ENCODE measurements around the gene PELI1. TPM values are rescaled to one million over a fixed set of nuclear protein-coding genes. Genes with fewer than 3 reads are reported as not detected.

Gene PELI1
- total and polyA plus RNA-seq, 2 of the 8 experiments (the other 6 are each of a cell fraction or from before 2014, with no cell fraction given) = 21.8 to 57.1 TPM

DNA sequence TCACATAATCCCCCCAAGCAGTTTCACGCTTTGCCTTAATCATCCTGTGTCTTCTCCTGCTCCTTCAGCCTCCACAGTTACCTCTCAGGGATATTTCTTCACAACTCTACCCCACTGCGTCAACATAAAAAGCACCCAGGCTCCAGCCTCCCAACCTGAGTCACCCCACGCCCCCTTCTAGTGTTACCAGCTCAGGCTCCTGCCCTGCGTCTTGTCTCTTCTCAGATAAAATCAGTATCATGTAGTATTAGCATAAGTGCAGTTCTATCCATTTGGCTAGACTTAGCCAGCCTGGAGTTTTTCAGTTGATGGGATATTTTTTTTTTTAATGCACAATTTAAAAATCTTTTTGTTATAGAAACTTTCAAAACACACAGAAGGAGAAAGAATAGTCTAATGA is 9.6 kb upstream of the PELI1 start (continued):
- TF ChIP-seq, protein P1, sequence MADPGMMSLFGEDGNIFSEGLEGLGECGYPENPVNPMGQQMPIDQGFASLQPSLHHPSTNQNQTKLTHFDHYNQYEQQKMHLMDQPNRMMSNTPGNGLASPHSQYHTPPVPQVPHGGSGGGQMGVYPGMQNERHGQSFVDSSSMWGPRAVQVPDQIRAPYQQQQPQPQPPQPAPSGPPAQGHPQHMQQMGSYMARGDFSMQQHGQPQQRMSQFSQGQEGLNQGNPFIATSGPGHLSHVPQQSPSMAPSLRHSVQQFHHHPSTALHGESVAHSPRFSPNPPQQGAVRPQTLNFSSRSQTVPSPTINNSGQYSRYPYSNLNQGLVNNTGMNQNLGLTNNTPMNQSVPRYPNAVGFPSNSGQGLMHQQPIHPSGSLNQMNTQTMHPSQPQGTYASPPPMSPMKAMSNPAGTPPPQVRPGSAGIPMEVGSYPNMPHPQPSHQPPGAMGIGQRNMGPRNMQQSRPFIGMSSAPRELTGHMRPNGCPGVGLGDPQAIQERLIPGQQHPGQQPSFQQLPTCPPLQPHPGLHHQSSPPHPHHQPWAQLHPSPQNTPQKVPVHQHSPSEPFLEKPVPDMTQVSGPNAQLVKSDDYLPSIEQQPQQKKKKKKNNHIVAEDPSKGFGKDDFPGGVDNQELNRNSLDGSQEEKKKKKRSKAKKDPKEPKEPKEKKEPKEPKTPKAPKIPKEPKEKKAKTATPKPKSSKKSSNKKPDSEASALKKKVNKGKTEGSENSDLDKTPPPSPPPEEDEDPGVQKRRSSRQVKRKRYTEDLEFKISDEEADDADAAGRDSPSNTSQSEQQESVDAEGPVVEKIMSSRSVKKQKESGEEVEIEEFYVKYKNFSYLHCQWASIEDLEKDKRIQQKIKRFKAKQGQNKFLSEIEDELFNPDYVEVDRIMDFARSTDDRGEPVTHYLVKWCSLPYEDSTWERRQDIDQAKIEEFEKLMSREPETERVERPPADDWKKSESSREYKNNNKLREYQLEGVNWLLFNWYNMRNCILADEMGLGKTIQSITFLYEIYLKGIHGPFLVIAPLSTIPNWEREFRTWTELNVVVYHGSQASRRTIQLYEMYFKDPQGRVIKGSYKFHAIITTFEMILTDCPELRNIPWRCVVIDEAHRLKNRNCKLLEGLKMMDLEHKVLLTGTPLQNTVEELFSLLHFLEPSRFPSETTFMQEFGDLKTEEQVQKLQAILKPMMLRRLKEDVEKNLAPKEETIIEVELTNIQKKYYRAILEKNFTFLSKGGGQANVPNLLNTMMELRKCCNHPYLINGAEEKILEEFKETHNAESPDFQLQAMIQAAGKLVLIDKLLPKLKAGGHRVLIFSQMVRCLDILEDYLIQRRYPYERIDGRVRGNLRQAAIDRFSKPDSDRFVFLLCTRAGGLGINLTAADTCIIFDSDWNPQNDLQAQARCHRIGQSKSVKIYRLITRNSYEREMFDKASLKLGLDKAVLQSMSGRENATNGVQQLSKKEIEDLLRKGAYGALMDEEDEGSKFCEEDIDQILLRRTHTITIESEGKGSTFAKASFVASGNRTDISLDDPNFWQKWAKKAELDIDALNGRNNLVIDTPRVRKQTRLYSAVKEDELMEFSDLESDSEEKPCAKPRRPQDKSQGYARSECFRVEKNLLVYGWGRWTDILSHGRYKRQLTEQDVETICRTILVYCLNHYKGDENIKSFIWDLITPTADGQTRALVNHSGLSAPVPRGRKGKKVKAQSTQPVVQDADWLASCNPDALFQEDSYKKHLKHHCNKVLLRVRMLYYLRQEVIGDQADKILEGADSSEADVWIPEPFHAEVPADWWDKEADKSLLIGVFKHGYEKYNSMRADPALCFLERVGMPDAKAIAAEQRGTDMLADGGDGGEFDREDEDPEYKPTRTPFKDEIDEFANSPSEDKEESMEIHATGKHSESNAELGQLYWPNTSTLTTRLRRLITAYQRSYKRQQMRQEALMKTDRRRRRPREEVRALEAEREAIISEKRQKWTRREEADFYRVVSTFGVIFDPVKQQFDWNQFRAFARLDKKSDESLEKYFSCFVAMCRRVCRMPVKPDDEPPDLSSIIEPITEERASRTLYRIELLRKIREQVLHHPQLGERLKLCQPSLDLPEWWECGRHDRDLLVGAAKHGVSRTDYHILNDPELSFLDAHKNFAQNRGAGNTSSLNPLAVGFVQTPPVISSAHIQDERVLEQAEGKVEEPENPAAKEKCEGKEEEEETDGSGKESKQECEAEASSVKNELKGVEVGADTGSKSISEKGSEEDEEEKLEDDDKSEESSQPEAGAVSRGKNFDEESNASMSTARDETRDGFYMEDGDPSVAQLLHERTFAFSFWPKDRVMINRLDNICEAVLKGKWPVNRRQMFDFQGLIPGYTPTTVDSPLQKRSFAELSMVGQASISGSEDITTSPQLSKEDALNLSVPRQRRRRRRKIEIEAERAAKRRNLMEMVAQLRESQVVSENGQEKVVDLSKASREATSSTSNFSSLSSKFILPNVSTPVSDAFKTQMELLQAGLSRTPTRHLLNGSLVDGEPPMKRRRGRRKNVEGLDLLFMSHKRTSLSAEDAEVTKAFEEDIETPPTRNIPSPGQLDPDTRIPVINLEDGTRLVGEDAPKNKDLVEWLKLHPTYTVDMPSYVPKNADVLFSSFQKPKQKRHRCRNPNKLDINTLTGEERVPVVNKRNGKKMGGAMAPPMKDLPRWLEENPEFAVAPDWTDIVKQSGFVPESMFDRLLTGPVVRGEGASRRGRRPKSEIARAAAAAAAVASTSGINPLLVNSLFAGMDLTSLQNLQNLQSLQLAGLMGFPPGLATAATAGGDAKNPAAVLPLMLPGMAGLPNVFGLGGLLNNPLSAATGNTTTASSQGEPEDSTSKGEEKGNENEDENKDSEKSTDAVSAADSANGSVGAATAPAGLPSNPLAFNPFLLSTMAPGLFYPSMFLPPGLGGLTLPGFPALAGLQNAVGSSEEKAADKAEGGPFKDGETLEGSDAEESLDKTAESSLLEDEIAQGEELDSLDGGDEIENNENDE (IDR thresholded peaks at IDR 0.05; ENCODE audit: insufficient replicate concordance, low read length) = no peak
- TF ChIP-seq CREB1 (IDR thresholded peaks at IDR 0.05) = no peak
- no peak for TF ChIP-seq CBX5 (IDR thresholded peaks at IDR 0.05; ENCODE audit: low read depth, low read length)
- TF ChIP-seq YY1 (IDR thresholded peaks at IDR 0.05; ENCODE audit: low read depth, low read length) = no peak
- TF ChIP-seq SIN3A (conservative IDR thresholded peaks at IDR 0.05 in 1 of 2, IDR thresholded peaks at IDR 0.05 in 1 of 2; ENCODE audit: low read depth in 1 of 2, low read length in 2 of 2) = no peak
- TF ChIP-seq SP1 (IDR thresholded peaks at IDR 0.05; ENCODE audit: low read depth, low read length) = no peak
- no peak for TF ChIP-seq RBBP5 (IDR thresholded peaks at IDR 0.05; ENCODE audit: borderline replicate concordance, low read depth, low read length)
- TF ChIP-seq, protein P2, sequence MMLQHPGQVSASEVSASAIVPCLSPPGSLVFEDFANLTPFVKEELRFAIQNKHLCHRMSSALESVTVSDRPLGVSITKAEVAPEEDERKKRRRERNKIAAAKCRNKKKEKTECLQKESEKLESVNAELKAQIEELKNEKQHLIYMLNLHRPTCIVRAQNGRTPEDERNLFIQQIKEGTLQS (IDR thresholded peaks at IDR 0.05; ENCODE audit: insufficient read depth, low read depth, low read length) = no peak
- no peak for TF ChIP-seq RXRA (IDR thresholded peaks at IDR 0.05; ENCODE audit: insufficient read depth, low read depth, low read length)
- TF ChIP-seq CHD1 (IDR thresholded peaks at IDR 0.05; ENCODE audit: low read depth, low read length) = no peak
